ENCODE data around the gene RFPL4A. TPM values are rescaled to one million over a fixed set of nuclear protein-coding genes. Genes with fewer than 3 reads are reported as not detected.
"Not testable (repeated sequence)": the region's sequence is repeated elsewhere in the genome, so short reads cannot be mapped to it uniquely, and the experiment has no call there.

Gene RFPL4A
- not detected for total RNA-seq

DNA sequence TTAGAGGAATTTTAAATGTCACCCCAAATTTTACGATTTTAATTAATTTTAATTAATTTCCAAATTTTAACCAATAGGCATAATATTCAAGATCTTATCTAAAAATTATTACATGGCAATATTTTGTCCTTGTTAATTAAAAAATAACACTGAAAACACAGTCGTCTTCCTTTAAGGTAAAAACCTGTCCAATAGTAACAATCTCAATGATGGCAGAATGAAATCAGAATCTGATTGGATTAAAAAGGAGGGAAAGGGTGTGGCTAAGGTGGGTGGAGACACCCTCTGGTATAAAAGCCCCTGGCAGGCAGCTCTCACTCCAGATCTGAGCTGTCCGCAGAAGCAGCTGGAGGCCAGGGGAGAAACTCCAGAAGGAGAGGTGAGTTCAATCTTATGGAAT is at the start of gene RFPL4A:
Gene RFPL4A (plus strand): TSS at position 301 of the 400 bp plus-strand sequence. CDS start 2,704 bp downstream, outside the sequence.
- CTCF ChIA-PET; H3K4me3 Mint-ChIP-seq; intact Hi-C loops (cut with micrococcal nuclease): not testable (repeated sequence)

DNA sequence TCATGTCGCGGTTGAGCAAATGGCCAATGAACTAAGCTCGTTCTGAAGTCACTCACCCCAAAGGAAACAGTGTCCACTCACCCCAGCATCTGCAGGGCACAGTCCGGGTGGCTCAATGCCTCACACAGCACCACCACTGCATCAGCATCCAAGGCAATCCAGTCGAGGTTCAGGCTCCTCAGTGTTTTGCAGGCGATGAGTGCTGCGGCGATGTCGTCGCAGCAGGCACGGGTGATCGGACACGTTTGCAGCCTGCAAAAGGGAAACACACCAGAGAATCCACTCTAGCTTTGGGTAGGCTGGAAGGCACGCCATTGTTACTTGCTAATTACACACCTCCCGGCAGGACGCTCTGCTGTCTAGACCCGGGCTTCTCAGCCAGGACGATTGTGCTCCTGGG is 47.2 kb upstream of the RFPL4A start:
- H3K27me3 Mint-ChIP-seq (ENCODE audit: low read depth): peaks cover 8% of the 10 kb centered on the region
- H3K4me3 Mint-ChIP-seq: no peak overlapping the region
- no peaks in the 10 kb centered on the region for H3K36me3 Mint-ChIP-seq (ENCODE audit: low read depth)
- CTCF ChIA-PET: no interaction called here
- H3K9me3 Mint-ChIP-seq: no peaks in the 10 kb centered on the region
- no peak for DNase-seq
- no peak overlapping the region for H3K27ac Mint-ChIP-seq
- no peaks in the 10 kb centered on the region for H3K4me1 Mint-ChIP-seq (ENCODE audit: low read depth)
- intact Hi-C loops (cut with micrococcal nuclease): no loop called here

More for the DNA sequence above, at the start of gene RFPL4A:
- not testable (repeated sequence) for H3K9me3 Mint-ChIP-seq; H3K36me3 Mint-ChIP-seq (ENCODE audit: low read depth); DNase-seq; H3K27me3 Mint-ChIP-seq (ENCODE audit: low read depth); H3K4me1 Mint-ChIP-seq (ENCODE audit: low read depth); H3K27ac Mint-ChIP-seq

DNA sequence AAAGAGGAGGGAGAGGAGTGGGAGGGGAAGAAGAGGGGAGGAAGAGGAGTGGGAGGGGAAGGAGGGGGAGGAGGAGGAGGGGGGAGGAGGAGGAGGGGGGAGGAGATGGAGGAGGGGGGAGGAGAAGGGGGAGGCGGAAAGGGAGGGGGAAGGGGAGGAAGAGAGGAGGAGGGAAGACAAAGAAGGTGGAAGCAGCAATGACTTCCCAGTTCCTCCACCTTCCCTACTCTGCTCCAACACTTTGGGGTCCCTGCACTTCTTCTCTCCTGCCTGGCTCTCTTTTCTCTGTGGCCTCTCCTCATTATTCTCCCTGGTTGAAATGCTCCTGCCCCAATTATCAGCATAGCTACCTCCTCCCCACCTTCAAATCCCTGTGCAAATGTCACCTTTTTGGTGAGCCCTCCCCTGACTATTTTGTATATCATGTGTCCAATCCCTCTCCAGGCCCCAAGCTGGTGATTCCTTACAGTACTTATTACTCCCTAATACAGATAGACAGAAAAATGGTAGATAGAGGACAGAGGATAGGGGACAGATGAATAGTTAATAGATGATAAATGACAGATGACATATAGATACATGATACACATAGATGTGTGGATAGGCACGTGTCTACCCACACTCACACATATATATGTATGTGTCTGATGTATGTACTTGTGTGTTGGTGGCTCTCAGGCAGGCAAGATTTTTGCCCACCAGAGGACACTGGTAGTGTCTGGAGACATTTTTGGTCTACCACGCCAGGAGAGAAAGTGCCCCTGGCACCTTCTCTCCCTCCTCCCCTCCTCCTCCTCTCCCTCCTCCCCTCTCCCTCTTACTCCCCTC is 45.9 kb upstream of the RFPL4A start:
- Mint-ChIP-seq H3K27ac (no peak overlapping the region), H3K27me3 (ENCODE audit: low read depth) (peaks cover 19% of the 10 kb centered on the region), H3K36me3 (ENCODE audit: low read depth) (no peaks in the 10 kb centered on the region), H3K9me3 (no peaks in the 10 kb centered on the region), H3K4me3 (no peak overlapping the region), H3K4me1 (ENCODE audit: low read depth) (no peaks in the 10 kb centered on the region)
- intact Hi-C loops (cut with micrococcal nuclease): no loop called here
- CTCF ChIA-PET: no interaction called here
- DNase-seq: no peak

DNA sequence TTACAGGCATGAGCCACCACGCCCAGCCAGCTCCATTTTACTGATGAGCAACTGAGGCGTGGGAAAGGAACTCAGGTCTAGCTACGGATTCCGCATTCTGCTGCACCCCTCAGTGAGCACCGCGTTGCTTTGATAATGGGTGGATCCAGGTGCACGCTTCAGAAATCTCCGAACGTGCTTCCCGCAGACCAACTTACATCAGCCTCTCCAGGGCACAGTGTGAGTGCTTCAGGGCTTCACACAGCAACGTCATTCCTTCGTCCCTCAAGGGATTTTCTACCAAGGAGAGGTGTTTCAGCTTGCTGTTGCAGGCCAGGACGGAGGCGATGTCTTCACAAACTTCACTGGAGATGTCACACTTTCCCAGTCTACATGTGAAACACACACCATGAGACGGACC is 42.4 kb upstream of the RFPL4A start:
- no peaks in the 10 kb centered on the region for H3K4me1 Mint-ChIP-seq (ENCODE audit: low read depth)
- CTCF ChIA-PET: no interaction called here
- DNase-seq: no peak
- H3K27me3 Mint-ChIP-seq (ENCODE audit: low read depth): peaks cover 41% of the 10 kb centered on the region
- no peak overlapping the region for H3K27ac Mint-ChIP-seq
- H3K4me3 Mint-ChIP-seq: no peak overlapping the region
- peaks cover 6% of the 10 kb centered on the region for H3K9me3 Mint-ChIP-seq
- H3K36me3 Mint-ChIP-seq (ENCODE audit: low read depth): no peaks in the 10 kb centered on the region
- intact Hi-C loops (cut with micrococcal nuclease): no loop called here

DNA sequence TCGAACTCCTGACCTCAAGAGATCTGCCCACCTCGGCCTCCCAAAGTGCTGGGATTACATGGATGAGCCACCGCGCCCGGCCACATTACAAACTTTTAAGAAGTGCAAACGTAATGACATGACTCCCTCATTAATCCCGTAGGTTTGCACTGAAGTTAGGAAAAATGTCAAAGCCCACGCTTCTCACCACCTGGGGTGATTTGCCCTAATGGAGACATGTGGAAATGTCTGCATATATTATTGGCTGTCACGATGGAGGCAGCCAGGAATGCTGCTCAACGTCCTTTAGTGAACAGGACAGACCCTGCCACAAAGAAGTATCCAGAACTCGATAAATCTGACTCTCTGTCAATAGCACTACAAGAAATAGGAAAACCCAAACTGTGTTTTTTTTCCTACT is 41.6 kb upstream of the RFPL4A start:
- intact Hi-C loops (cut with micrococcal nuclease): no loop called here
- no peaks in the 10 kb centered on the region for H3K4me1 Mint-ChIP-seq (ENCODE audit: low read depth)

DNA sequence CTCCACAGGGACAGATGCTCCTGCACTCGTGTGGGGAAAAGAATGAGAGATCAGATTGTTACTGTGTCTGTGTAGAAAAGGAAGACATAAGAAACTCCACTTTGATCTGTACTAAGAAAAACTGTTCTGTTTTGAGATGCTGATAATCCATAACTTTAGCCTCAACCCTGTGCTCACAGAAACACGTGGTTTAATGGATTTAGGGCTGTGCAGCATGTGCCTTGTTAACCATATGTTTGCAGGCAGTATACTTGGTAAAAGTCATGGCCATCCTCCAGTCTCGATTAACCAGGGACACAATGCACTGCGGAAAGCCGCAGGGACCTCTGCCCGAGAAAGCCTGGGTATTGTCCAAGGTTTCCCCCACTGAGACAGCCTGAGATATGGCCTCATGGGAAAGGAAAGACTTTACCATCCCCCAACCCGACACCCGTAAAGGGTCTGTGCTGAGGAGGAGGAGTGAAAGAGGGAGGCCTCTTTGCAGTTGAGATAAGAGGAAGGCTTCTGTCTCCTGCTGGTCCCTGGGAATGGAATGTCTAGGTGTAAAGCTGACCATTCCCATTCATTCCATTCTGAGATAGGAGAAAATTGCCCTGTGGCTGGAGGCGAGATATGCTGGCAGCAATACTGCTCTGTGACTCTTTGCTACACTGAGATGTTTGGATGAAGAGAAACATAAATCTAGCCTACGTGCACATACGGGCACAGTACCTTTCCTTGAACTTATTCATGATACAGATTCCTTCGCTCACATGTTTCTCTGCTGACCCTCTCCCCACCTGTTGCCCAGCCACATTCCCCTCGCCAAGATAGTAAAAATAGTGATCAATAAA is 40.8 kb upstream of the RFPL4A start:
- H3K4me1 Mint-ChIP-seq (ENCODE audit: low read depth); DNase-seq; intact Hi-C loops (cut with micrococcal nuclease); H3K36me3 Mint-ChIP-seq (ENCODE audit: low read depth); CTCF ChIA-PET; H3K4me3 Mint-ChIP-seq; H3K27ac Mint-ChIP-seq: not testable (repeated sequence)
- Mint-ChIP-seq H3K9me3 (peaks cover 14% of the 10 kb centered on the region), H3K27me3 (ENCODE audit: low read depth) (peaks cover 51% of the 10 kb centered on the region)

More for the DNA sequence above, 41.6 kb upstream of the RFPL4A start:
- DNase-seq: no peak
- Mint-ChIP-seq H3K4me3 (no peak overlapping the region), H3K27ac (no peak overlapping the region), H3K36me3 (ENCODE audit: low read depth) (peaks cover 2% of the 10 kb centered on the region), H3K9me3 (peaks cover 13% of the 10 kb centered on the region), H3K27me3 (ENCODE audit: low read depth) (peaks cover 45% of the 10 kb centered on the region)
- CTCF ChIA-PET: no interaction called here

DNA sequence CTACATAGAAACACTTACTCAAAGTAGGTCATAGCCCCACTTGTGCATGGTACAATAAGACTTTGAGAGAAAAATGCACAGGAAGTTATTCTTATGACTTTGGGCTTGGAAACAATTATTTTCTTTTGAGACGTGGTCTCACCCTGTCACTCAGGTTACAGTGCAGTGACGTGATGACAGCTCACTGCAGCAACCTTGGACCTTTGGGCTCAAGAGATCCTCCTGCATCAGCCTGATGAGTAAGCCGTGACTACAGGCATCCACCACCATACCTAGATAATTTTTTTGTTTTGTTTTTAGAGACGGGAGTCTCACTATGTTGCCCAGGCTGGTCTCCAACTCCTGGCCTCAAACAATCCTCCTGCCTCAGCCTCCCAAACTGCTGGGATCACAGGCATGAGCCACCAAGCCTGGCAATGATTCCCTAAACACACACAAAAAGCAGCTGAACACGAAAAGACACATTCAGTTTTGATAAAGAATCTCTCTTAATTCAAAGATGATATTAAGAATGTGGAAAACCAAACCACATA is 38.6 kb upstream of the RFPL4A start:
- no peak overlapping the region for H3K27ac Mint-ChIP-seq
- H3K4me3 Mint-ChIP-seq: no peak overlapping the region
- H3K9me3 Mint-ChIP-seq: peaks cover 14% of the 10 kb centered on the region
- H3K4me1 Mint-ChIP-seq (ENCODE audit: low read depth): no peaks in the 10 kb centered on the region
- intact Hi-C loops (cut with micrococcal nuclease): no loop called here
- H3K36me3 Mint-ChIP-seq (ENCODE audit: low read depth): peaks cover 2% of the 10 kb centered on the region
- DNase-seq: no peak
- peaks cover 46% of the 10 kb centered on the region for H3K27me3 Mint-ChIP-seq (ENCODE audit: low read depth)
- CTCF ChIA-PET: no interaction called here

DNA sequence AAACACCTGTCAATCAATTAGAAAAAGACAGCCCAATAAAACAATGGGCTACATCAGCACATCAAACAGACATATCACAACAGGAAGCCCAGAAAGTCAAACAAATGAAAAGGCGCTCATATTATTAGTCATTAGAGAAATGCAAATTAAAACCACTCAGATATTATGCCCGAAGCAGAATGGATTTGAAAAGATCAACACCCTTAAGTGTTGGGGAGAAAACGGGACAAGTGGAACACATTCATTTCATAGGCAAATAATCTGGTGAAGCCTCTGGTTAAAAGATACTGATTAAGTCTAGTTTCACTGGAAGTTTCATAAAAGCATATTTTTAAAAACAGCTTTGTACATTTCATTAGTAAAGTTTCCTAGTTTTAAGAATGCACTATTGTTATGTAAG is 38.1 kb upstream of the RFPL4A start:
- Mint-ChIP-seq H3K27me3 (ENCODE audit: low read depth) (peaks cover 46% of the 10 kb centered on the region), H3K4me3 (no peak overlapping the region), H3K36me3 (ENCODE audit: low read depth) (peaks cover 2% of the 10 kb centered on the region), H3K9me3 (peaks cover 14% of the 10 kb centered on the region), H3K27ac (no peak overlapping the region), H3K4me1 (ENCODE audit: low read depth) (no peaks in the 10 kb centered on the region)
- intact Hi-C loops (cut with micrococcal nuclease): no loop called here
- no peak for DNase-seq
- CTCF ChIA-PET: interaction anchor here (0.6 kb wide), 1 partner anchor 319 kb away, joined by 3 read pairs; no protein-coding TSS in a partner anchor

DNA sequence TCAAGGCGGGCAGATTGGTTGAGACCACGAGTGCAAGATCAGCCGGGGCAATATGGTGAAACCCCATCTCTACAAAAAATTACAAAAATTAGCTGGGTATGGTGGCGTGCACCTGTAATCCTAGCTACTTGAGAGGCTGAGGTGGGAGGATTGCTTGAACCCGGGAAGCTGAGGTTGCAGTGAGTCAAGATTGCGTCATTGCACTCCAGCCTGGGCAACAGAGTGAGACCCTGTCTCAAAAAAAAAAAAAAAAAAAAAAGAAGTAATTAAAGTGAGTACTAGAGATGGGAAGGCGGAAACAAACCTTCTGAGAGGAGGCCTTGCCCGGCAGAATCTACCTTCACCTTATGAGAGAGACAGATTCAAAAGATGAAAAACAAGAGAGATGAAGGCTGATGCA is 35.4 kb upstream of the RFPL4A start:
- no peak overlapping the region for H3K4me3 Mint-ChIP-seq
- CTCF ChIA-PET: no interaction called here
- no peak overlapping the region for H3K27ac Mint-ChIP-seq
- H3K27me3 Mint-ChIP-seq (ENCODE audit: low read depth): peaks cover 31% of the 10 kb centered on the region
- peaks cover 2% of the 10 kb centered on the region for H3K36me3 Mint-ChIP-seq (ENCODE audit: low read depth)
- H3K4me1 Mint-ChIP-seq (ENCODE audit: low read depth): no peaks in the 10 kb centered on the region
- no peak for DNase-seq
- intact Hi-C loops (cut with micrococcal nuclease): no loop called here
- H3K9me3 Mint-ChIP-seq: peaks cover 14% of the 10 kb centered on the region

DNA sequence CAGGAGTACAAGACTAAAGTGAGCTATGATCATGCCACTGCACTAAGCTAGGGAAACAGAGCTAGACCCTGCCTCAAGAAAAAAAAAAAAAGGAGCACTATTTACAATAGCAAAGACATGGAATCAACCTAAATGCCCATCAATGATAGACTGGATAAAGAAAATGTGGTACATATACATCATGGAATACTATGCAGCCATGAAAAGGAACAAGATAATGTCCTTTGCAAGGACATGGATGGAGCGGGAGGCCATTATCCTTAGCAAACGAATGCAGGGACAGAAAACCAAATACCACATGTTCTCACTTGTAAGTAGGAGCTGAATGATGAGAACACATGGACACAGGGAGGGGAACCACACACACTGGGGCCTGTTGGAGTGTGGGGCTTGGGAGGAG is 28.5 kb upstream of the RFPL4A start:
- H3K27ac Mint-ChIP-seq; H3K36me3 Mint-ChIP-seq (ENCODE audit: low read depth); H3K4me1 Mint-ChIP-seq (ENCODE audit: low read depth); H3K9me3 Mint-ChIP-seq; intact Hi-C loops (cut with micrococcal nuclease); DNase-seq; H3K4me3 Mint-ChIP-seq; H3K27me3 Mint-ChIP-seq (ENCODE audit: low read depth): not testable (repeated sequence)
- CTCF ChIA-PET: interaction anchor here (0.6 kb wide), 1 partner anchor 987 kb away, joined by 4 read pairs; no protein-coding TSS in a partner anchor

DNA sequence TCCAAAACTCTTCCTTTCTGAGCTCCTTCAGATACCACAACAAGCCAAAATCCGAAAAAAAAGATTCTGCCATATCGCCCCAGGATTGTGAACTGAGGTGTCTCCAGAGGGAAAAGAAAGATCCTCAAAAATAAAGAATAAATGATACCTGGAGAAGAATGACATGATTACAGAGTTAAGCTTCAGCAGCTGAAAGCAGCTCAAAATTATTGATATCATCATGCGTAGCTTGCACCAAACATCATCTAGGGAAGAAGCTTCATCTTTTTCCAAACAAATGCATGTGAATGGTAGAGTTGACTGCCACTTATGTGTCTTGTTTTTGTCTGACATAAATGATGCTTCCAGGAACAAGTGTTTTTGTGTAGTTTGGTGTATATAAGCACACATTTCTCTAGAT is 20.6 kb upstream of the RFPL4A start, which contains the start of gene NLRP9:
Gene NLRP9 (minus strand): TSS at position 101 of the 400 bp plus-strand sequence. CDS start 28 bp downstream, at position 73.
- intact Hi-C loops (cut with micrococcal nuclease): no loop called here
- CTCF ChIA-PET: no interaction called here
- Mint-ChIP-seq H3K27ac (no peak within 1 kb of the TSS), H3K36me3 (ENCODE audit: low read depth) (no peaks in the 10 kb centered on the region), H3K4me3 (no peak within 1 kb of the TSS), H3K27me3 (ENCODE audit: low read depth) (peaks cover 7% of the 10 kb centered on the region), H3K9me3 (no peaks in the 10 kb centered on the region), H3K4me1 (ENCODE audit: low read depth) (no peaks in the 10 kb centered on the region)
- no peak for DNase-seq

DNA sequence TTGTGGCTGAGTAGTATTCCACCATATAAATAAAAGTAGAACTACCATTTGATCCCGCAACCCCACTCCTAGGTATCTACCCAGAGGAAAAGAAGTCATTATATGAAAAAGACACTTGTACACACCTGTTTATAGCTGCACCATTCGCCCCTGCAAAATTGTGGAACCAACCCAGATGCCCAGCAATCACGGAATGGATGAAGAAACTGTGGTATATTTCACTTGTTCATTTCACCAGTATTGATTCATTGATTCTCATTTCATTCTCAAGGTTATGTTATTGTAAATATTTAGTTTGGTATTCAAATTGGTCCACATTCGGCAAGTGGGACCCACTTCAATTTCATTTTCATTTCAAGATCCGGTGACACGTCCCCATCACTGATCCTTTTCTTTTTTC is 8.2 kb upstream of the RFPL4A start:
- H3K4me1 Mint-ChIP-seq (ENCODE audit: low read depth): no peaks in the 10 kb centered on the region
- no peak overlapping the region for H3K27ac Mint-ChIP-seq
- no peak overlapping the region for H3K4me3 Mint-ChIP-seq
- no peaks in the 10 kb centered on the region for H3K9me3 Mint-ChIP-seq
- no peaks in the 10 kb centered on the region for H3K36me3 Mint-ChIP-seq (ENCODE audit: low read depth)
- H3K27me3 Mint-ChIP-seq (ENCODE audit: low read depth): peaks cover 4% of the 10 kb centered on the region
- intact Hi-C loops (cut with micrococcal nuclease): no loop called here
- DNase-seq: no peak
- CTCF ChIA-PET: no interaction called here

Data from activated naive CD4-positive, alpha-beta T cell treated with anti-CD3 and anti-CD28 coated beads for 36 hours (primary cell).